GM13977 (cell line): ENCODE measurements around the gene FBXO31.

Experiments used
- DNase-seq: peaks from one replicate; pipeline ENCODE4 v3.0.0; 2012; ENCODE audit warnings: low spot score
- in situ Hi-C: fragments of 300-500 bp; cut with MboI; formaldehyde crosslinking; loops from one replicate; pipeline ENCODE4 v1.12.0; 2022; ENCODE audit warnings: low sequenced_read_pairs, low pct_unique_long_range_greater_than_20kb, mixed read lengths, inconsistent platforms; ENCODE audit not compliant: unreplicated experiment
- TF ChIP-seq, protein P1 (sequence below): IDR thresholded peaks from 2 replicates; pipeline ENCODE4 v1.5.1; 2012; ENCODE audit warnings: mild to moderate bottlenecking, control low read depth; ENCODE audit not compliant: insufficient read depth; ENCODE audit errors: extremely low read depth, missing control alignments

Gene FBXO31

GRCh38 chr16:87336434-87337240, 46.9 kb downstream of the FBXO31 start:
- in situ Hi-C loops: no loop called here
- DNase-seq: no peak
- TF ChIP-seq, protein P1, sequence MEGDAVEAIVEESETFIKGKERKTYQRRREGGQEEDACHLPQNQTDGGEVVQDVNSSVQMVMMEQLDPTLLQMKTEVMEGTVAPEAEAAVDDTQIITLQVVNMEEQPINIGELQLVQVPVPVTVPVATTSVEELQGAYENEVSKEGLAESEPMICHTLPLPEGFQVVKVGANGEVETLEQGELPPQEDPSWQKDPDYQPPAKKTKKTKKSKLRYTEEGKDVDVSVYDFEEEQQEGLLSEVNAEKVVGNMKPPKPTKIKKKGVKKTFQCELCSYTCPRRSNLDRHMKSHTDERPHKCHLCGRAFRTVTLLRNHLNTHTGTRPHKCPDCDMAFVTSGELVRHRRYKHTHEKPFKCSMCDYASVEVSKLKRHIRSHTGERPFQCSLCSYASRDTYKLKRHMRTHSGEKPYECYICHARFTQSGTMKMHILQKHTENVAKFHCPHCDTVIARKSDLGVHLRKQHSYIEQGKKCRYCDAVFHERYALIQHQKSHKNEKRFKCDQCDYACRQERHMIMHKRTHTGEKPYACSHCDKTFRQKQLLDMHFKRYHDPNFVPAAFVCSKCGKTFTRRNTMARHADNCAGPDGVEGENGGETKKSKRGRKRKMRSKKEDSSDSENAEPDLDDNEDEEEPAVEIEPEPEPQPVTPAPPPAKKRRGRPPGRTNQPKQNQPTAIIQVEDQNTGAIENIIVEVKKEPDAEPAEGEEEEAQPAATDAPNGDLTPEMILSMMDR: no peak

DNA sequence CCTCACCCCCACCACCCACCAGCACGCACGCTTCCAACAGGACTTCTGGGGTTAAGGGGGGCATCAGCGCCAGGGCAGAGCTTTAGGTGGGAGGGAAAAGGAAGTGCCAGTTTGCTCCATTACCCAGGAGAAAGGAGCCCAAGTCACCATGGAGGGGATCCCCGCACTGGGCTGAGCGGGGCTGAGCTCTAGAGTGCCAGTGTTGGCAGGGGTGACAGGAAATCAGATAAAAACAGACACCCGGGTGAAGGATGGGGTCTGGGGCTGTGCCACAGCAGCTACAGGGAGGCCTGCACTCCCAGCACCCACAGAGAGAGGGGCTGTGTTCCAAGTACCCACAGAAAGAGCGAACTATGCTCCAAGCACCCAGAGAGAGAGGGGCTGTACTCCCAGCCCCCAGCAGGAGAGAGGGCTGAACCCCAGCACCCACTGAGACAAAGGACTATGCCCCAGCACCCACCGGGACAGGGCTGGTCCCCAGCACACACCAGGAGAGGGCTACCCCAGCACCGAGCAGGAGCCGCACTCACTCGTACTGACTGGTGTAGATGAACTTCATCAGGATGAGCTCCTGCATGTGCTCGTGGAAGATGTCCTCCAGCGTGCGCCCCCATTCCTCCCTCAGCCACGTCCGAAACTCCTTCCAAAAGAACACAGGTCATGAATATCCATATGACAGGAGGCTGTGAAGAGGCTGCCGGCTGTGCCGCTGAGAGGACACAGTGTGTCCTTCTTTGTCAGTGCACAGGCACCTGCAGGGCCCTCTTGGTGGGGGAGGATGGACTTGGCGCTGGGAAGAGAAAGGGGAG, 47.7 kb downstream of the FBXO31 start:
- in situ Hi-C loops: no loop called here
- TF ChIP-seq, protein P1: no peak
- no peak for DNase-seq

DNA sequence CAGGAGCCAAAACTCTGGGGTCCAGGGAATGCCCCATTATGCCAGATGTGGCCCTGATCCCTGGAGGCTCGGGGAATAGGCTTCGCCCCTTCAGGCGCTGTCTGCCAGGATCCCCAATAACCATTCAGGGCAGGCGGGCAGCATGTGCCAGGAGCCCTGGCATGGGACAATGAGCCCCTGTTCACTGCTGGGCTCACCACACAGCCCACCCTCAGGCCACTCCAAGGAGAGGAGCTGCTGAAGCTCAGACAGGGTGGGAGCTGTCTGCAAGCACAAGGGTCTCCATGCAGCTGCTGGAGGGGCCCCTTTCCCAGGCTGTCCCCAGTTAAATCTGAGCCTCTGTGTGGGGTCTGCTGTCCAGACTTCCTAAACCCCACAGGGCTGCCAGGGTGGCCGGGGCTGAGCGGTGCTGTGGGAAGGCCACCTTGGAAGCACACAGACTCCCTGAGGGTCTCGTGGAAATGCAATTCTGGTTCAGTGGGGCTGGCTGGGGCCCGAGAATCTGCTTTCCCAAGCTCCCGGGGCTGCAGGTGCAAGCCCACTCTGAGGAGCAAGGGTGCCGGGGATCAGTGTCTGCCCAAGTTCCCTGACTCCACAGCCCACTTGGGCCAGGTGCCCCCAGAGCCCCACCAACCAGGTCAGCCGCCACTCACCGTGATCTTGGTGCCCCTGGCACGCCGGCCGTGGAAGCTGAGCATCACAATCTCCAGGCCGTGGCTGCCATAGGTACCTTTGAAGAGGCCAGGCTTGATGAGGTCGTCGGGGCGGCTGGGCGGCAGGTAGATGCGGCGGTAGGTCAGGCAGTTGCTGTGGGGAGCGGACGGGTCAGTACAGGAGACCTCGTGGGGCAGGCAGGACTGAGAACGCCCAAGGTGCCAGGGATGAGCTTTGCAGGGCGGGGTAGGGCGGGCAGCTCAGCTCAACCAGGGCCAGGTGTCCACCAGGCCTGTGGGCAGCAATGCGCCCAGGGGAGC, 48.6 kb downstream of the FBXO31 start:
- TF ChIP-seq, protein P1: no peak
- in situ Hi-C loops: no loop called here
- DNase-seq: no peak

- in situ Hi-C loops: no loop called here
- TF ChIP-seq, protein P1: no peak
- DNase-seq: no peak
Measured at GRCh38 chr16:87333581-87334331, 49.8 kb downstream of the FBXO31 start.

DNA sequence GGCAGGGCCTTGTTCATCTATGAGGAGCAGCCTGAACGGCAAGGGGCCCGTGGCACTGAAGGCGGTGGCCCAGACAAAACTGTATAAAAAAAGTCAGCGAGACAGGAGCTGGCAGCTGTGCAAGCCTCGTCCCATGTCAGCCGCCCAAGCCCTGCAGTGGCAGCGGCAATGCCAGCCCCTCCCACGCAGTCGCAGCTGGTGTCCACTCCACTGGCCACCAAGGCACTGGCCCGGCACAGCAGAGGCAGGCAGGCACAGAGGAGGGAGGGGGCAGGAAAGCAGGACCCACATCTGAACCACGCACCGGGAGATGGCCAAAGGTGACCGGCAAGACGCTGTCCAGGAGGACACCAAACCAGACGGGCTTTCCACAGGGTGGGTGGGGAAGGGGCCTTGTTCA, 50.5 kb downstream of the FBXO31 start:
- in situ Hi-C loops: no loop called here
- TF ChIP-seq, protein P1: no peak
- DNase-seq: no peak
